HepG2 (cell line): ENCODE data around the gene KMT2B. TPM values are rescaled to one million over a fixed set of nuclear protein-coding genes. Genes with fewer than 3 reads are reported as not detected.

Experiments used
- AKAP8 ChIP-seq: sonication (generic); formaldehyde crosslinking; IDR thresholded peaks from 2 replicates; pipeline ENCODE4 v1.5.1; 2020; ENCODE audit warnings: mild to moderate bottlenecking, missing genetic modification reagents
- TBX2 ChIP-seq: sonication (generic); formaldehyde crosslinking; IDR thresholded peaks from 2 replicates; pipeline ENCODE4 v1.5.0; 2020; ENCODE audit warnings: missing genetic modification reagents, mild to moderate bottlenecking, borderline replicate concordance
- polyA plus RNA-seq, 8 experiments: library from polyadenylated mRNA; depleted of rRNA in 3 of 8; stranded (reverse) in 7 of 8; unstranded in 1 of 8; fragments of >200 nt; fragmentation: Illumina TruSeq in 4 of 8; extraction: Trizol in 4 of 8; gene quantifications; 2 replicates each; pipeline versions ENCODE4 v1.2.1 to v1.2.3, GENCODE V29; 2011 to 2016; ENCODE audit warnings: low read depth in 4 of 8, missing spikeins in 1 of 8, mixed read lengths in 1 of 8; ENCODE audit not compliant: insufficient read depth in 1 of 8
- total RNA-seq, 5 experiments: library from RNA; depleted of rRNA; stranded (reverse); fragments of >200 nt; fragmentation: Illumina TruSeq; extraction: Trizol; gene quantifications; 2 replicates each; pipeline ENCODE4 v1.2.3, GENCODE V29; 2016; ENCODE audit warnings: low read depth in 1 of 5
- TF ChIP-seq, protein P1 (sequence below): sonication (generic); formaldehyde crosslinking; IDR thresholded peaks from 2 replicates; pipeline ENCODE4 v1.4.0; 2020; ENCODE audit warnings: mild to moderate bottlenecking, missing genetic modification reagents
- TF ChIP-seq, protein P2 (sequence below): sonication (generic); formaldehyde crosslinking; IDR thresholded peaks from 2 replicates; pipeline ENCODE4 v1.5.1; 2020; ENCODE audit warnings: mild to moderate bottlenecking, missing genetic modification reagents, moderate library complexity
- TF ChIP-seq, protein P3 (sequence below): sonication (generic); formaldehyde crosslinking; IDR thresholded peaks from 2 replicates; pipeline ENCODE4 v1.5.0; 2020; ENCODE audit warnings: missing genetic modification reagents
- TF ChIP-seq, protein P4 (sequence below): sonication (generic); formaldehyde crosslinking; IDR thresholded peaks from 2 replicates; pipeline ENCODE4 v1.4.0; 2020; ENCODE audit warnings: missing genetic modification reagents, mild to moderate bottlenecking, borderline replicate concordance

Gene KMT2B
- total and polyA plus RNA-seq, 2 of the 13 experiments (the other 11 are each of a cell fraction or from before 2014, with no cell fraction given), result 6.2 to 16.9 TPM

DNA sequence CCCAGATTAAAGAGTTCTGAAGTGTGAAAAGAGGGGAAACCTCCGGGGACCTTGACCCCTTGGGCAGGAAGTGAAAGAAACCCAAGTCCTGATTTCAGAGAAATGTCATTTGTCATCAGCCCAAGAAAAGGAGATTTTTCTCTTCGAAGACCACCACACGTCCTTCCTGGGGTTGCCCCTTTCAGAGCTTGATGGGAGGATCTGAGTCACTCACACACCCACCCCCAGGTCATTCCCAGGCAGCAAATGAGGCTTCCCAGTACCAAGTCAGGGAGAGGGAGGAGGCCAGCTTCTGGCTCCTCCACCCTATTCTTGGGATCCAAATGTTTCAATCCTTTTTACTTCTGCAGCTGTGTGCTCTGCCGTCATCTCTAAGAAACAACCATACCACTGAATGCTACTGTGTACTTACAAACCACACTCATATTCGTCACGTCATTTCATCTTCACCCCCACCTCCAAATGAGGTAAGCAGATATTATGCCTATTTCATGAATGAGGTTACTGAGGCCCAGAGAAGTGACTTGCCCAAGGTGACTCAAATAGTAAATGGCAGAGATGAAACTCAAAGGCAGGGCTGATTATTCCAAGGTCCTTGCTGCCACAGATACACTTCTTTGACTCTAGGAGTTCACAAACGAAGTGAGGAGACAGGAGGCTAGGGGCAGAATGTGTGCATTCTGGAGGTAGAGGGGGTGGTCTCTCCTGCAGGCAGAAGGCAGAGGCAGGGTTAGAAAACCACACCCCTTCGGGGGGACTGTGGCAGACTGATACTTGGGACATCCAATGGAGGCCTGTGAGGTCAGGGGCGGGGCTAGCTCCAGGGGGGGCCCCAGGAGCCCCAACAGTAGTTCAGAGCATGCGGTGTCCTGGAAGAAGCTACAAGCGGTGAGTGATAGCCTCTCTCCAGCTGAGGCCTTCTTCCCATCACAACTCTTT, 5.0 kb upstream of the KMT2B start (continued):
- TF ChIP-seq, protein P1, sequence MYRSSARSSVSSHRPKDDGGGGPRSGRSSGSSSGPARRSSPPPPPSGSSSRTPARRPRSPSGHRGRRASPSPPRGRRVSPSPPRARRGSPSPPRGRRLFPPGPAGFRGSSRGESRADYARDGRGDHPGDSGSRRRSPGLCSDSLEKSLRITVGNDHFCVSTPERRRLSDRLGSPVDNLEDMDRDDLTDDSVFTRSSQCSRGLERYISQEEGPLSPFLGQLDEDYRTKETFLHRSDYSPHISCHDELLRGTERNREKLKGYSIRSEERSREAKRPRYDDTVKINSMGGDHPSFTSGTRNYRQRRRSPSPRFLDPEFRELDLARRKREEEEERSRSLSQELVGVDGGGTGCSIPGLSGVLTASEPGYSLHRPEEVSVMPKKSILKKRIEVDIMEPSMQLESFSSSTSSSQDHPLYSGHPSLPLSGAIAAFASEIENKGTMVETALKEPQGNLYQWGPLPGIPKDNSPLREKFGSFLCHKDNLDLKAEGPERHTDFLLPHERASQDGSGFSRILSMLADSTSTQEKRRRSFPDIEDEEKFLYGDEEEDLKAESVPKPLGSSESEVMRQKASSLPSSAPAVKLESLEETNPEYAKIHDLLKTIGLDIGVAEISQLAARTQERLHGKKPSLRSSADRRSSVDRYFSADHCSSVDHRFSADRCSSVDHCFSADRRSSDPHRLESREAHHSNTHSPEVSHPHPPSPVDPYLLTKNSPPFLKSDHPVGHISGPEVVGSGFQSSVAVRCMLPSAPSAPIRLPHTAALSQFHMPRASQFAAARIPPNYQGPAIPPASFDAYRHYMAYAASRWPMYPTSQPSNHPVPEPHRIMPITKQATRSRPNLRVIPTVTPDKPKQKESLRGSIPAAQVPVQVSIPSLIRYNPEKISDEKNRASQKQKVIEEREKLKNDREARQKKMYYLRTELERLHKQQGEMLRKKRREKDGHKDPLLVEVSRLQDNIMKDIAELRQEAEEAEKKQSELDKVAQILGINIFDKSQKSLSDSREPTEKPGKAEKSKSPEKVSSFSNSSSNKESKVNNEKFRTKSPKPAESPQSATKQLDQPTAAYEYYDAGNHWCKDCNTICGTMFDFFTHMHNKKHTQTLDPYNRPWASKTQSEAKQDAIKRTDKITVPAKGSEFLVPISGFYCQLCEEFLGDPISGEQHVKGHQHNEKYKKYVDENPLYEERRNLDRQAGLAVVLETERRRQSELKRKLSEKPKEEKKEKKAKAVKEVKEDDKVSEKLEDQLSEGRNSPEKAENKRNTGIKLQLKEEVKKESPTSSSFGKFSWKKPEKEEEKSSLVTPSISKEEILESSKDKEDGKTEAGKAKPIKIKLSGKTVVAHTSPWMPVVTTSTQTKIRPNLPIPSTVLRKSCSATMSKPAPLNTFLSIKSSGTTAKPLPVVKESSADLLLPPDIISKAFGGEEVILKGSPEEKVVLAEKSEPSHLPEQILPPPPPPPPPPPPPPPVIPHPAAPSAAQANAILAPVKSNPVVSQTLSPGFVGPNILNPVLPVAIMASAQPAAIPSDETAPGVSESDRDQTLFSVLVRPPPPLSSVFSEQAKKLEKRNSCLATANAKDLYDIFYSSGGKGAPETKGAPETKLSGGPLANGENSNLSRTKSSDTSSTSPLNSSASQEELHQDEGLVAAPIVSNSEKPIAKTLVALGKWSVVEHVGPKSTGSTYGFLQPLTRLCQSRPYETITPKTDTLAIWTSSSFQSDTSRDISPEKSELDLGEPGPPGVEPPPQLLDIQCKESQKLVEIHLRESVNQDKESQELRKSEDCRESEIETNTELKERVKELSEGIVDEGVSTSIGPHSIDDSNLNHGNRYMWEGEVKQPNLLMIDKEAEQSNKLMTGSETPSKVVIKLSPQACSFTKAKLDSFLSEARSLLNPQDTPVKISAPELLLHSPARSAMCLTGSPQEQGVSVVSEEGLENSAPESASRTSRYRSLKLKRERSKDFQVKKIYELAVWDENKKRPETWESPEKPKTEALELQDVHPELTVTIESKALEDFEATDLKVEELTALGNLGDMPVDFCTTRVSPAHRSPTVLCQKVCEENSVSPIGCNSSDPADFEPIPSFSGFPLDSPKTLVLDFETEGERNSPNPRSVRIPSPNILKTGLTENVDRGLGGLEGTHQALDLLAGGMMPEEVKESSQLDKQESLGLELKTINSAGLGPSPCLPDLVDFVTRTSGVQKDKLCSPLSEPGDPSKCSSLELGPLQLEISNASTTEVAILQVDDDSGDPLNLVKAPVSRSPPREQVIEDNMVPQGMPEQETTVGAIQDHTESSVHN (CRISPR knock-in tag), result no peak
- TF ChIP-seq, protein P2, sequence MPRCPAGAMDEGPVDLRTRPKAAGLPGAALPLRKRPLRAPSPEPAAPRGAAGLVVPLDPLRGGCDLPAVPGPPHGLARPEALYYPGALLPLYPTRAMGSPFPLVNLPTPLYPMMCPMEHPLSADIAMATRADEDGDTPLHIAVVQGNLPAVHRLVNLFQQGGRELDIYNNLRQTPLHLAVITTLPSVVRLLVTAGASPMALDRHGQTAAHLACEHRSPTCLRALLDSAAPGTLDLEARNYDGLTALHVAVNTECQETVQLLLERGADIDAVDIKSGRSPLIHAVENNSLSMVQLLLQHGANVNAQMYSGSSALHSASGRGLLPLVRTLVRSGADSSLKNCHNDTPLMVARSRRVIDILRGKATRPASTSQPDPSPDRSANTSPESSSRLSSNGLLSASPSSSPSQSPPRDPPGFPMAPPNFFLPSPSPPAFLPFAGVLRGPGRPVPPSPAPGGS (CRISPR knock-in tag), result no peak
- no peak for TF ChIP-seq TBX2 (CRISPR knock-in tag)
- TF ChIP-seq, protein P3, sequence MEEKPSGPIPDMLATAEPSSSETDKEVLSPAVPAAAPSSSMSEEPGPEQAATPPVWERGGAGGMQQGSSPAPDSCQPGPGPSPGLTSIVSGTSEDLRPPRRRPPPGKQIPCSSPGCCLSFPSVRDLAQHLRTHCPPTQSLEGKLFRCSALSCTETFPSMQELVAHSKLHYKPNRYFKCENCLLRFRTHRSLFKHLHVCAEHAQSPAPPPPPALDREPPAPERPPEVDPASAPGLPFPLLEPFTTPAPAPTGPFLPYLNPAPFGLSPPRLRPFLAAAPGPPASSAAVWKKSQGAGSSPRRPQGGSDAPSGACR (CRISPR knock-in tag), result no peak
- TF ChIP-seq, protein P4, sequence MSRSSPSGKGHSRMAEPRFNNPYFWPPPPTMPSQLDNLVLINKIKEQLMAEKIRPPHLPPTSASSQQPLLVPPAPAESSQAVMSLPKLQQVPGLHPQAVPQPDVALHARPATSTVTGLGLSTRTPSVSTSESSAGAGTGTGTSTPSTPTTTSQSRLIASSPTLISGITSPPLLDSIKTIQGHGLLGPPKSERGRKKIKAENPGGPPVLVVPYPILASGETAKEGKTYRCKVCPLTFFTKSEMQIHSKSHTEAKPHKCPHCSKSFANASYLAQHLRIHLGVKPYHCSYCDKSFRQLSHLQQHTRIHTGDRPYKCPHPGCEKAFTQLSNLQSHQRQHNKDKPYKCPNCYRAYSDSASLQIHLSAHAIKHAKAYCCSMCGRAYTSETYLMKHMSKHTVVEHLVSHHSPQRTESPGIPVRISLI (CRISPR knock-in tag), result no peak
- no peak for TF ChIP-seq AKAP8 (CRISPR knock-in tag)
